Subcutaneous adipose tissue (tissue), 4 donors: Measurements from ENCODE around the gene LYPD3. TPM values are rescaled to one million over a fixed set of nuclear protein-coding genes. Genes with fewer than 3 reads are reported as not detected.

Source experiments
- total RNA-seq, 4 donors: library from RNA; depleted of rRNA; stranded (reverse); fragments of >200 nt; gene quantifications; one replicate each; pipeline ENCODE4 v1.1.0, GENCODE V29; 2016
- TF ChIP-seq, protein P1 (sequence below): fragments of 450-650 bp; IDR thresholded peaks from one replicate; pipeline ENCODE4 v1.5.1; 2016; ENCODE audit warnings: low read depth, mild to moderate bottlenecking, control low read depth, antibody characterized with exemption, moderate library complexity

LYPD3 gene
- total RNA-seq, 4 donors from 2014 or later: 0.34 TPM; not detected in 3

GRCh38 chr19:43447655-43448054 is 17.8 kb downstream of the LYPD3 start:
- TF ChIP-seq, protein P1, sequence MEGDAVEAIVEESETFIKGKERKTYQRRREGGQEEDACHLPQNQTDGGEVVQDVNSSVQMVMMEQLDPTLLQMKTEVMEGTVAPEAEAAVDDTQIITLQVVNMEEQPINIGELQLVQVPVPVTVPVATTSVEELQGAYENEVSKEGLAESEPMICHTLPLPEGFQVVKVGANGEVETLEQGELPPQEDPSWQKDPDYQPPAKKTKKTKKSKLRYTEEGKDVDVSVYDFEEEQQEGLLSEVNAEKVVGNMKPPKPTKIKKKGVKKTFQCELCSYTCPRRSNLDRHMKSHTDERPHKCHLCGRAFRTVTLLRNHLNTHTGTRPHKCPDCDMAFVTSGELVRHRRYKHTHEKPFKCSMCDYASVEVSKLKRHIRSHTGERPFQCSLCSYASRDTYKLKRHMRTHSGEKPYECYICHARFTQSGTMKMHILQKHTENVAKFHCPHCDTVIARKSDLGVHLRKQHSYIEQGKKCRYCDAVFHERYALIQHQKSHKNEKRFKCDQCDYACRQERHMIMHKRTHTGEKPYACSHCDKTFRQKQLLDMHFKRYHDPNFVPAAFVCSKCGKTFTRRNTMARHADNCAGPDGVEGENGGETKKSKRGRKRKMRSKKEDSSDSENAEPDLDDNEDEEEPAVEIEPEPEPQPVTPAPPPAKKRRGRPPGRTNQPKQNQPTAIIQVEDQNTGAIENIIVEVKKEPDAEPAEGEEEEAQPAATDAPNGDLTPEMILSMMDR: no peak

DNA sequence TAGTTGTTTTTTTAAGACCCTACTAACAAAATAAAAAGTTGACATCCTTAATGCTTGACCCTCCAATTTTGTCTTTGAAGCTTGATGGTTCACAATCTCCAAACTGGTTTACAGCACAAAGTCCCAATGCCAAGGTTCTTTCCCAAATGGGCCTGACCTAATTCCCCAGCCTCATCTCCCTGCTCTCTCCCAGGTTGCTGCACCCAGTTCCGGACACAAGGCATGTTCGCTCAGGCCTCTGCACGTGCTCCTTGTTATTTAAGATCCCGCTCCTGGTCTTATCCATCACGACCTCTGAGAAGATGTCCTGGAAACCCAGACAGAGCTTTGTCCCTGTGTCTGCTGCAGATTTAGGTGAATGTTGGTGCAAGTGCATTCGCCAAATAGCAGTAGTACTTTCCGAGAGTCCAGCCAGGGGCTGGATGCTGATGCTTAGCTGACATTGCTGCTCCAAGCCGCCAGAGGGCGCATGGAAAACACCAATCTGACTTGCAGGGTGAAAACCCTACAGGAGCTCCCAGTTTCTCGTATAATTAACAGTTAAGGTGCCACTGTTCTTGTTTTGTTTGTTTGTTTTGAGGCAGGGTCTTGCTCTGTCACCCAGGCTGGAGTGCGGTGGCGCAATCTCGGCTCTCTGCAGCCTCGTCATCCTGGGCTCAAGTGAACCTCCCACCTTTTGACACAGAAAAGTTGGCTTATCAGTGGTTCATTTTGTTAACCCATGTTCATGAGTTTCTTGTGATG is 18.5 kb downstream of the LYPD3 start:
- TF ChIP-seq, protein P1: no peak

DNA sequence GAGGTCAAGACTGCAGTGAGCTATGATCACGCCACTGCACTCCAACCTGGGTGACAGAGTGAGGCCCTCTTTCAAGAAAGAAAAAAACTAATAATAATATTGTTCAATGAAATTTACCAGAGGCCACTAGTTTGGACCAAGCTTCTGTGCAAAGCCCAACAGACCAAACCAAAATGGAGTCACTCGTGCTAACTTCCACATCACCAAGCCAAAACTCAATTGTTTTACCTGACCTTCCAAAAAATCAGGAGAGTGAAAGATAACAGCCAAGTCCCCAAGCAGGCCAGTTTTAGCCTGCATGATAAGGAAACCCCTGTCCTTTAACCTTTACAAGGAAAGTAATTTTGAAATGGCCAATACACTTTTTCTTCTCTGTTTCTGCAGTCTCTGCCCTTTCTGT is 20.0 kb downstream of the LYPD3 start:
- TF ChIP-seq, protein P1: no peak

DNA sequence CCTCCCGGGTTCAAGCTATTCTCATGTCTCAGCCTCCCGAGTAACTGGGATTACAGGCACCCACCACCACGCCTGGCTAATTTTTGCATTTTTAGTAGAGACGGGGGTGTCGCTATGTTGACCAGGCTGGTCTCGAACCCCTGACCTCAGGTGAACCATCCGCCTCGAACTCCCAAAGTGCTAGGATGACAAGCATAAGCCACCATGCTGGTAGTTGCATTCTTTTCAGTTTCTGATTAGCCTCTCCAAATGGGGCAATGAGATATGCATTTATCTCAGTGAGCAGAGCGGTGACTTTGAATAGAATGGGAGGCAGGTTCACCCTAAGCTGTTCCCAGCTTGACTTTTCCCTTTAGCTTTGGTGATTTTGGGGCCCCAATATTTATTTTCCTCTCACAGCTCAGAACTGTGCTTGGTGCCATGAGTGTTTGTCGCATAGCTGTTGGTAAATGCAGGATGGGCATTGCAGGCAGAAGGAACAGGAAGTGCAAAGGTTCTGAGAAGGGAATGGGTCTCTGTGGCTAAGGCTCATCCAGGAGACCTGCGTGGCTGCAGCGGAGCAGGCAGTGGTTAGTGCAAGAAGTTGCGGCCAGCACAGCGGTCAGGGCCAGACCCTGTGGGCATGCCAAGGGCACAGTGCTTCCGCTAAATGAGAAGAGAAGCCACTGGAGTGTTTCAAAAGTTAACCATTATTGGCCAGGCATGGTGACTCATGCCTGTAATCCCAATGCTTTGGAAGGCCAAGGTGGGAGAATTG is 20.7 kb downstream of the LYPD3 start:
- TF ChIP-seq, protein P1: no peak

- TF ChIP-seq, protein P1: no peak
Observed at GRCh38 chr19:43441716-43442115, 23.7 kb downstream of the LYPD3 start.

GRCh38 chr19:43439709-43440063 is 25.7 kb downstream of the LYPD3 start:
- TF ChIP-seq, protein P1: no peak

DNA sequence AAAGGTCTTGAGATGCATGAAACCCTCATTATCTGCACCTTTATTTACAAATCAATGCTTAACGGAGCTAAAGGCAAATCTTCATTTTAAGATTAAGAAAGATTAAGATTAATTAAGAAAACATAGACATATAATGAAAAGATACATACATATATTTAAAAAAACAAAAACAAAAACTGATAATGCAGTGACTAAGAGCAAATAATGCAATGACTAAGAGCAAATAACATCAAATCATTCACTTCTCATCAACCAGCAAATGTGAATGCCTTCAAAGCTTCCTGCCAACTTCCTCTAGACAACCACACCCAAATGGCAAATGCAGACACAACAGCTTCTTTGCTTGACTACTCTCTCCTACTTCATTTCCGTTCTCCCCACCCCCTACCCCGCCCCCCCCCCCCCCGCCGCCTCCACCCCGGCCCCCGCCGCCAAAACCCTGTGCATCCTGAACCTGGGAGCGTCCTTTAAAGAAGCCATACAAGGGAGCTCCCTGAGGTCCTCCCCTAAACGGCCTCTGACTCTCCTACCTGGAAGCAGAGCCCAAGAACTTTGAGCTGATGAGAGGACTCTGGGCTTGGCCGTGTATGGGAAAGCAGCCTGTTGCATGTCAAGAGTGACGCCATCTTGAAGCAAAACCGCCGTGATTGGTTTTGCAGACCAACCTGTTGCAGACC is 26.2 kb downstream of the LYPD3 start:
- TF ChIP-seq, protein P1: no peak
